Skin of body (tissue), 1 donor: ENCODE measurements around the gene TMEM51. TPM values are rescaled to one million over a fixed set of nuclear protein-coding genes. Genes with fewer than 3 reads are reported as not detected.

Source experiments
- total RNA-seq: library from RNA; depleted of rRNA; stranded (reverse); fragments of >200 nt; gene quantifications from one replicate; pipeline ENCODE4 v1.2.3, GENCODE V29; 2014

The TMEM51 gene
- total RNA-seq, 1 donor from 2014 or later, result 3.6 TPM

Other genes with a start within 250 kb of the TMEM51 start
- 1.4 TPM for gene FHAD1, start 93.5 kb downstream of the TMEM51 start, total RNA-seq